ENCODE measurements around the gene FAM180B.
"Not testable (repeated sequence)": the region's sequence is repeated elsewhere in the genome, so short reads cannot be mapped to it uniquely, and the experiment has no call there.

Gene FAM180B

GRCh38 chr11:47560426-47560825 is 26.1 kb upstream of the FAM180B start:
- Mint-ChIP-seq H3K27ac (no peak overlapping the region), H3K36me3 (no peaks in the 10 kb centered on the region), H3K4me1 (peaks cover 7% of the 10 kb centered on the region), H3K4me3 (no peak overlapping the region), H3K9me3 (no peaks in the 10 kb centered on the region)
- ATAC-seq (no peak), DNase-seq (ENCODE audit: low spot score in 2 of 2) (no peak)

- H3K27ac Mint-ChIP-seq, H3K4me3 Mint-ChIP-seq, ATAC-seq: not testable (repeated sequence)
Measured at GRCh38 chr11:47562393-47562792, 24.1 kb upstream of the FAM180B start.

GRCh38 chr11:47564366-47564765 is 22.1 kb upstream of the FAM180B start:
- H3K4me1 Mint-ChIP-seq; DNase-seq (ENCODE audit: low spot score in 2 of 2); ATAC-seq; H3K36me3 Mint-ChIP-seq; H3K9me3 Mint-ChIP-seq: not testable (repeated sequence)
- Mint-ChIP-seq H3K27ac (peak overlapping the region; percentile 92), H3K4me3 (peak overlapping the region; percentile 78)

More at GRCh38 chr11:47562393-47562792, 24.1 kb upstream of the FAM180B start:
- not testable (repeated sequence) for H3K9me3 Mint-ChIP-seq; DNase-seq (ENCODE audit: low spot score in 2 of 2); H3K36me3 Mint-ChIP-seq; H3K4me1 Mint-ChIP-seq

- Mint-ChIP-seq H3K36me3 (peaks cover 12% of the 10 kb centered on the region), H3K4me3 (peak overlapping the region; percentile 78), H3K27ac (peak overlapping the region; percentile 92), H3K4me1 (peaks cover 7% of the 10 kb centered on the region), H3K9me3 (no peaks in the 10 kb centered on the region)
- DNase-seq (ENCODE audit: low spot score in 2 of 2) (peak in 1 of 2 donors; percentile 3), ATAC-seq (peak; percentile 3)
Measured at GRCh38 chr11:47564933-47565339, 21.5 kb upstream of the FAM180B start.

DNA sequence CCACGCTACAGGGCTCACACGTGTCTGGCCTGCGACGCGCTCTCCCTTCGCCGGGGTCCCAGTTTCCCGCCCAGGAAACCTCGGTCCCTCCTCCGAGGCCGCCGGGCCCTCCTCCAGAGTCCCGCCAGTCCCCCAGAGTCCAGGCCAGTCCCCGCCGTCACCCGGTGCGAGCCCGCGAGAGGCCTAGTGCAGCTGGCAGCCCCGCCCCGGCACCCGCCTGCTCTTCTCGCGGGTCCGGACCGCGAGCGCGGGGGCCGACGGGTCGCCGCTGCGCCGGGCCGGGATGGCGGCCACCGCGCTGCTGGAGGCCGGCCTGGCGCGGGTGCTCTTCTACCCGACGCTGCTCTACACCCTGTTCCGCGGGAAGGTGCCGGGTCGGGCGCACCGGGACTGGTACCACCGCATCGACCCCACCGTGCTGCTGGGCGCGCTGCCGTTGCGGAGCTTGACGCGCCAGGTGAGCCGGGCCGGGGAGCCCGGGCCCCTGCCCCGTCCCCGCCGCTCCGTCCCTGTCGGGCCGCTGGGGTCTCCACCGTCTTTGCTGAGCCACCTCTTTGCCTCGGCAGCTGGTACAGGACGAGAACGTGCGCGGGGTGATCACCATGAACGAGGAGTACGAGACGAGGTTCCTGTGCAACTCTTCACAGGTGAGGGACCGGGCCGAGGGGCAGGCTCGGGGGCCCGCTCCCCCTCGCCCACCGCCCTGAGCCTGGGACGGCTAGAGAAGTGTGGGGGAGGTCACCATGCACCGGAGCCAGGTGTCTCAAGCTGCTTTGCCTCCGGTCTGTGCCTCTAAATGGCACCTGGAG is 20.9 kb upstream of the FAM180B start, which contains the start of gene PTPMT1:
TSS of gene PTPMT1 (plus strand) at position 260 of the 809 bp plus-strand sequence. CDS start at position 284, 24 bp downstream.
- Mint-ChIP-seq H3K4me1 (peaks cover 7% of the 10 kb centered on the region), H3K27ac (peak within 1 kb of the TSS; percentile 92), H3K9me3 (no peaks in the 10 kb centered on the region), H3K4me3 (peak within 1 kb of the TSS; percentile 78), H3K36me3 (peaks cover 18% of the 10 kb centered on the region)
- ATAC-seq (peak; percentile 96), DNase-seq (ENCODE audit: low spot score in 2 of 2) (peak; percentile 61 to 84)

DNA sequence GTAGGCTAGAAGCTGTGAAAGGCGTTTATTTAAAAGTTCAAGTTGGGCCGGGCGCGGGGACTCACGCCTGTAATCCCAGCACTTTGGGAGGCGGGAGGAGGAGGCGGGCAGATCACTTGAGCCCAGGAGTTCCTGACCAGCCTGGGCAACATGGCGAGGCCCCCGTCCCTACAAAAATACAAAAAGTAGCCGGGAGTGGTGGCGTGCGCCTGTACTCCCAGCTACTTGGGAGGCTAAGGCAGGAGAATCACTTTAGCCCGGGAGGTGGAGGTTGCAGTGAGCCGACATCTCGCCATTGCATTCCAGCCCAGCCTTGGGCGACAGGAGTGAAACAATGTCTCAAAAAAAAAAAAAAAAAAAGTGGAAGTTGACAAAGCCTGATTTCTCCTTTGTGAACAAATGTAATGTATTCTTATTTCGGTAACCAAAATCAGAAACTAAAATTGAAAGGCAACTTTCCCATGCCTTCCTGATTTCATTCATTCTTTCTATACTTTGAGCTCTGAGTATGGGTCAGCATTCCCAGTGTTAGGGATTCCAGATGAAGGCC is 20.3 kb upstream of the FAM180B start:
- Mint-ChIP-seq H3K4me1 (peaks cover 7% of the 10 kb centered on the region), H3K9me3 (no peaks in the 10 kb centered on the region), H3K36me3 (peaks cover 25% of the 10 kb centered on the region), H3K27ac (peak overlapping the region; percentile 92), H3K4me3 (peak overlapping the region; percentile 78)
- ATAC-seq (no peak), DNase-seq (ENCODE audit: low spot score in 2 of 2) (no peak)

DNA sequence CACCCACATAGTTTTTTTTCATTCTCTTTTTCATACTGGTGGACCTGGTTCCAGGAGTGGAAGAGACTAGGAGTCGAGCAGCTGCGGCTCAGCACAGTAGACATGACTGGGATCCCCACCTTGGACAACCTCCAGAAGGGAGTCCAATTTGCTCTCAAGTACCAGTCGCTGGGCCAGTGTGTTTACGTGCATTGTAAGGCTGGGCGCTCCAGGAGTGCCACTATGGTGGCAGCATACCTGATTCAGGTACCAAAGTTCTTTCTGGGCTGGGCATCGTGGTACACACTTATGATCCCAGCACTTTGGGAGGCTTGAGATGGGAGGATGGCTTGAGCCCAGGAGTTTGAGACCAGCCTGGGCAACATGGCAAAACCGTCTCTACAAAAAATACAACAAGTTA is 16.8 kb upstream of the FAM180B start:
- DNase-seq (ENCODE audit: low spot score in 2 of 2) (no peak), ATAC-seq (no peak)
- Mint-ChIP-seq H3K4me1 (peaks cover 6% of the 10 kb centered on the region), H3K27ac (no peak overlapping the region), H3K4me3 (no peak overlapping the region), H3K36me3 (peaks cover 59% of the 10 kb centered on the region), H3K9me3 (no peaks in the 10 kb centered on the region)

DNA sequence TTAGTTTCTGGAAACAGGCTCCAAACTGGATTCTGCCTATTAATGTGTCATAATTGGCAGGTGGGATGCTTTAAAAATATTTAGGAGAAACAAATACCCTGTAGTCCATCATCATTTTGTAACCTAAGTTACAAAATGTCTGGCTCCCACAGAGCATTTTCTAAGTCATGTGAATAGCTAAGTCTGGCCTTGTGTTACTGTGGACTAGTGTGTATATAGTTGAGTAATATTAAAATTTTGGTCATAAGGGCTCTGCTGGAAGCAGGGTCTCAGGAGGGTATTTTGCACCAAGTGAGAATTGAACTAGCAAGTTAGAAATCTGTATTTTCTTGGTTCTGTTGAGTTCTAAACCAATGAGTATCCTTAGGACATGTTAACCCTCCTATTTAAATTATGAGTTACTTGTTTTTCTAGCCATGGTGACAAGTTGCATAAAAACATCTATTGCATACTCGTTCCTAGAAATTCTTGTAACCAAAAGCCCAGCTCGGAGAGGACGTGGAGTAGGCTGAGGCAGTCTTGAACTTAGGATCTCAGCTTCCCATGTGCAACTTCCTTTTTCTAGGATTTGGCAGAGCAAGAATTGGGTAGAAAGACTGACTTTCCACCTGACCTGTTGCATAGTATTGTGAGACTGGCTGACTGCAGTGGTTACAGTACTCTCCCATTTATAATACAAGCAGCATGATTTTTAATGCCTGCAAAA is 15.7 kb upstream of the FAM180B start:
- H3K9me3 Mint-ChIP-seq = no peaks in the 10 kb centered on the region
- no peak for ATAC-seq
- H3K27ac Mint-ChIP-seq = peak overlapping the region; percentile 58
- no peaks in the 10 kb centered on the region for H3K4me1 Mint-ChIP-seq
- H3K36me3 Mint-ChIP-seq = peaks cover 70% of the 10 kb centered on the region
- DNase-seq (ENCODE audit: low spot score in 2 of 2) = no peak
- no peak overlapping the region for H3K4me3 Mint-ChIP-seq

DNA sequence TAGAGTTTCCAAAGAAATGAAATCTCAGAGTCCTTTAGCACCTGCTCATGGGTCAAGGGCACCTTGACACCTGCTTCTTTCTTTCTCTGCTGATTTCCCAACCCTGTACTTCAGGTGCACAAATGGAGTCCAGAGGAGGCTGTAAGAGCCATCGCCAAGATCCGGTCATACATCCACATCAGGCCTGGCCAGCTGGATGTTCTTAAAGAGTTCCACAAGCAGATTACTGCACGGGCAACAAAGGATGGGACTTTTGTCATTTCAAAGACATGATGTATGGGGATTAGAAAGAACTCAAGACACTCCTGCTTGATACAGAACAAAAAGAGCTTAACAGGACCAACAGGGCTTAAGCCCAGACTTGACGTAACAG is 15.1 kb upstream of the FAM180B start:
- ATAC-seq = no peak
- peaks cover 76% of the 10 kb centered on the region for H3K36me3 Mint-ChIP-seq
- H3K4me1 Mint-ChIP-seq = no peaks in the 10 kb centered on the region
- H3K4me3 Mint-ChIP-seq = no peak overlapping the region
- no peak for DNase-seq (ENCODE audit: low spot score in 2 of 2)
- peak overlapping the region; percentile 58 for H3K27ac Mint-ChIP-seq
- H3K9me3 Mint-ChIP-seq = no peaks in the 10 kb centered on the region

- H3K4me1 Mint-ChIP-seq = peaks cover 2% of the 10 kb centered on the region
- H3K27ac Mint-ChIP-seq = peak overlapping the region; percentile 58
- DNase-seq (ENCODE audit: low spot score in 2 of 2) (no peak), ATAC-seq (no peak)
- no peaks in the 10 kb centered on the region for H3K9me3 Mint-ChIP-seq
- H3K4me3 Mint-ChIP-seq = no peak overlapping the region
- H3K36me3 Mint-ChIP-seq = peaks cover 81% of the 10 kb centered on the region
Measured at GRCh38 chr11:47571895-47572294, 14.6 kb upstream of the FAM180B start.

DNA sequence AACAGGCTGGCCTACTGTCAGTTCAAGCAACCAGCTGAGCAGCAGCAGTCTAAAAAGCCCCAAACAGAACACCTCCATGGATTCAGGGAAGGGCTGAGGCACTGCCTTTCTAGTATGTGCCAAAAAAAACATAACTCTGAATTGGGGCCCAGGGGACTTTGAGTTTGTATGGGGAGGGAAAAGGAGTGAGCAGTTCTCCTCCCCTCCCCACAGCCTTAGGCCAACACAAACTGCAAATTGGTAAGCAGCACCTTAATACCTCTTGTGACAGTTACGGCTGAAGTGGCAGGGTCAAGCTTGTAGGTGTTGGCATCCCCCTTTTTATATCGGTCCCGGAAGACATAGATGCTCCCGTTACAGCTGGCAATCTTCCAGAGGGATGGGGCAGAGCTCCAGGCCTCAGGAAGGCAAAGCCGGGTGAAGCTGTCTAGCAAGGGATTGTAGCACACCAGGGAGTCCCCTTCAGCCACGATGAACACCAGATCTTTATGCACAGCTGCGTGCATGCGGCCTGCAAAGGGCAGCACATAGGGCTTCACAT is 13.7 kb upstream of the FAM180B start:
- peaks cover 10% of the 10 kb centered on the region for H3K4me1 Mint-ChIP-seq
- peaks cover 88% of the 10 kb centered on the region for H3K36me3 Mint-ChIP-seq
- DNase-seq (ENCODE audit: low spot score in 2 of 2) = no peak
- no peaks in the 10 kb centered on the region for H3K9me3 Mint-ChIP-seq
- H3K4me3 Mint-ChIP-seq = no peak overlapping the region
- peak overlapping the region; percentile 58 for H3K27ac Mint-ChIP-seq
- ATAC-seq = no peak

DNA sequence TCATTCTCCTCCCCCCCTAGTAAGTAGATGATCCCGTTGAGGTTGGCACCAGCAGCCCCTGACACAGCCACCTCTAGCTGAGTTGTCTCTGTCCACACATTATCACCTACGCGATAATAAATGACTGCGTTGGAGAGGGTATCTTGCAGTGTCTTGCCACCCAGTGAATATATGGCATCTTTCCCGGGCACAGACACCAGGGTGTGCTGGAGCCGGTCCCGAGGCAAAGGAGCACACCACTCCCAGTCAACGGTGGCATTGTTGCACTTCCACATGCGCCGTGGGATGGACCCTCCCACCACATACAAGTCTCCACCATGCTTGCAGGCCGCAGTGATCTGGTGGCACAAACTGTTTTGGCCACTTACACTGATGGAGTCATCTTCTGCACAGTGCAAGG is 13.2 kb upstream of the FAM180B start:
- no peak overlapping the region for H3K27ac Mint-ChIP-seq

DNA sequence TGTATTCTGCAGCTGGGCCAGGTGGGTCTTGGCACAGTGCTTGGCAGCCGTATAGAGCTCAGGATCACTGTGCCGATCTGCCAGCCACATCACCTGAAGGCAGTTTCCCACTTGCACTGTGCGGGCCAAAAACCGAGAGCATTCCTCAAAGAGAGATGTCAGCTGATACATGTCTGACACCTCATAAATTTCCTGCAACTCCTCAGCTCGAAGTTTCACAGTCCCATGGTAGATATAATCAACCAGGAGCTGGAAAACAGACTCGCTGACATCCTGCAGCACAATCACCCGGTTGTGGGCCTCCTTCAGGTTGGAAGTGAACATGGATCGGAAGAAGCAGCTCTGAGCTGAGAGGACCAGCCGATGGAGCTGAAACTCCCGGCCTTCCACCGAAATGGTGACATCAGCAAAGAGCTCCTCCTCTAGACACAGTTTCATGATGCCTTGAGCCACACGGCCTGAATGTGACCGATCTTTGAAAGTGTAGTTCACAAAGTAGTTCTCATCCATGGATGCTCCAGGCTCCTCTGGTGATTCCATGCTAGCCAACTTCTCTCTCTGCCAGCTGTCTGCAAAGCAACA is 8.9 kb upstream of the FAM180B start:
- Mint-ChIP-seq H3K4me1 (peaks cover 33% of the 10 kb centered on the region), H3K27ac (peak overlapping the region; percentile 100), H3K4me3 (peak overlapping the region; percentile 100), H3K9me3 (no peaks in the 10 kb centered on the region), H3K36me3 (peaks cover 94% of the 10 kb centered on the region)
- DNase-seq (ENCODE audit: low spot score in 2 of 2) = no peak
- no peak for ATAC-seq

More for the DNA sequence above, 13.2 kb upstream of the FAM180B start:
- ATAC-seq (no peak), DNase-seq (ENCODE audit: low spot score in 2 of 2) (no peak)
- Mint-ChIP-seq H3K4me3 (no peak overlapping the region), H3K36me3 (peaks cover 92% of the 10 kb centered on the region), H3K9me3 (no peaks in the 10 kb centered on the region), H3K4me1 (peaks cover 13% of the 10 kb centered on the region)

DNA sequence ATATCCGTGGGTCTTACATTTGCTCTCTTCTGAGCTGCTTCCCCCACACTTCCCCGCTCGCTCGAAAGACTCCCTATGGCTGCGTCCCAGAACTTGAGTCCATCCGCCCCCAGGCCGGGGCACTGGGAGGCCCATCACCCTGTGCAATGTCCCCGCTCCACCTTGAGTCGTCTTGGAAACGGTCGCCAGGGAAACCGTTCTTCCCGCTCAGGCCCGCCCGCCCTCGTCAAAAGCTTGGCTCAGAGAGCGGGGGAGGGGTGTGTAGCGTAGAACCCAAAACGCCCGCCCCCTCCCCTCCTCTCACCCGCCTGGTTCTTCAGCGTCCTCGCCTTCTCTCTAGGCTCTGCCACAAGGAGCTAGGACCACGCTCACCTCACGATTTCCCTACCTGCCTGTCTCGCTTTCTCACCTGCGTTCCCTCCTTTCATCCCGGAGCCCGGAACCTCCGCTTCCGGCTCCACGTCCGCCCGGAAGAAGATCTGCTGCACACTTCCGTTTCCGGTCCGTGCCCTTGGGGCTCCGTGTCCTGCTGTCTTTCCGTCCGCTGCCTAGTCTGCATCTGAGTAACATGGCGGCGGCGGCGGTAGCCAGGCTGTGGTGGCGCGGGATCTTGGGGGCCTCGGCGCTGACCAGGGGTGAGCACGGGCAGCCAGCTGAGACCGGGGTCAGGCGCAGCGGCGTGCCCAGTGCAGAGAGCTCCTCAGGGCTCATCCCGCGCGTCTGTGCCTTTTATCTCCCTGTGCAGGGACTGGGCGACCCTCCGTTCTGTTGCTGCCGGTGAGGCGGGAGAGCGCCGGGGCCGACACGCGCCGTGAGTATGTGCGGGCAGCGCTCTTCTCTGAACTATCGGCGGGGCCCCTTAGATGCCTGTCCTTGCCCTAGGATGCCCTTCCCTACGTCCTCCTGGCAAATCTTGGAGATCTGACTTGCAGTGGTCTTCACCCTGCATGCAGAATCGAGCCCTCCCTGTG is 7.7 kb upstream of the FAM180B start, which contains the start of the genes KBTBD4 and NDUFS3:
TSS of gene KBTBD4 (minus strand) at position 447 of the 971 bp plus-strand sequence. CDS start at position 428, 19 bp downstream.
TSS of gene NDUFS3 (plus strand) at position 551 of the 971 bp plus-strand sequence. CDS start at position 569, 18 bp downstream.
- peaks cover 94% of the 10 kb centered on the region for H3K36me3 Mint-ChIP-seq
- H3K4me3 Mint-ChIP-seq = peak within 1 kb of the TSS; percentile 100
- peak within 1 kb of the TSS; percentile 100 for H3K27ac Mint-ChIP-seq
- peak; percentile 98 for ATAC-seq
- DNase-seq (ENCODE audit: low spot score in 2 of 2) = peak; percentile 95 to 96
- H3K4me1 Mint-ChIP-seq = peaks cover 38% of the 10 kb centered on the region
- H3K9me3 Mint-ChIP-seq = no peaks in the 10 kb centered on the region

Data from stimulated activated effector memory CD8-positive, alpha-beta T cell treated with anti-CD3 and anti-CD28 coated beads, Interleukin-12 subunit alpha, Interleukin-12 subunit beta, amount 100 ng/mL, for 72 hours (primary cell).